KG1 (cell line): Measurements from ENCODE around the gene POLR2C.
A peak's percentile ranks its signal among the peaks of the same experiment; 100 is the strongest.
"Not testable (repeated sequence)": the region's sequence is repeated elsewhere in the genome, so short reads cannot be mapped to it uniquely, and the experiment has no call there.

Source experiments
- DNase-seq: peaks from one replicate; lab custom pipeline; 2025; lab: John Stamatoyannopoulos, UW

The POLR2C gene

GRCh38 chr16:57462209-57462977, at the start of gene POLR2C:
Gene POLR2C (plus strand): TSS chr16:57462679. CDS start chr16:57462725, 46 bp downstream.
- DNase-seq = peak; percentile 85

GRCh38 chr16:57413301-57413730, 49.2 kb upstream of the POLR2C start:
- DNase-seq = no peak

DNA sequence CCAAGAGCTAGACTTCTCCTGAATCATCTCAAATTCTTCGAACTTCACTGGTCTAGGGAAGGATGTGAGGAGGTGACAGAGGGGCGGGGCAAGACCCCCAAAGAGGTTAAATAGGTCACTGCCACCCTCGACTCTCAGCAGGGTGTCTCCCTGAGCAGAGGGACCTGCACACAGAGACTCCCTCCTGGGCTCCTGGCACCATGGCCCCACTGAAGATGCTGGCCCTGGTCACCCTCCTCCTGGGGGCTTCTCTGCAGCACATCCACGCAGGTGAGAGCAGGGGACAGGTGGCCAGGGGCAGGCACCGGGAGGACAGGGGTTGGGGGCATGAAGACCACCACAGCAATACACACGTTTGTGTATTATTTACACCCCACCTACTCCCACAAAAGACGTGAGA, 48.7 kb upstream of the POLR2C start:
- no peak for DNase-seq

DNA sequence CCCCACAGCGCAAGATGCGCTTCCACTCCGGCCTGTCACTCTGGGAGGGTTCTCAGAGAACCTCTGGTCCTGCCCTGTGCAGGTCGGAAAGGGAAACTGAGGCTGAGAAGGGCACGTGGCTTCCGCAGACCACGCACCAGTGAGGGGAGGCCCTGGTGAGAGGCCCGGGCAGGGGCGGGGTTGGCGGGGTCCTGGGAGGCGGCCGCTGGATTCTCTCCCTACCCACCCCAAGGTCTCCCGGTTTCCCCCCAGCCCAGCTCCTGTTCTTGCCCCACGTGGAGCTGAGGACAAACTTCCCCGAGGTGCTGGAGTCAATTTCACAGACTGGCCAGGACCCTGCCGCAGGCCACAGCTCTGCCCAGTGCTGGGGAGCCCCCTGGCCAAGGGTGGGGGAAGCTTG, 46.4 kb upstream of the POLR2C start:
- DNase-seq = no peak

DNA sequence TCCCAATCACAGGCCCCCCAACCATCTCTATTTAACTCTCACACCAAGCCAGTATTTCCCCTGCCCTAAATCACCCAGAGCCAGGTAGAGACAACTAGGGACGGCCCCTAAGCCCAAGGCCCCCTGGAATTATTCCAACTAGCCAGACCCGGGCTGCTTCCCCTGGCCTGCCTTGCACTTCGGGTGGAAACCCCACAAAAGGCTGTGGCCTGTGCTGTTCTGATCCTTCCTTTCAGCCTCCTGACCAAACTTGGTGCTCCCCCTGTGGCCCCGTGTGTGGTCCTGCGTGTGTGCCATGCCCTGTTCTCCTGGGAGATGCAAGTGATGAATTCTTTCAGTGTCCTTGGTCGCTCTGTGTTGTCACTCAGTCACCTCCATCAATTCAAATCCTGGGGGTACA, 43.0 kb upstream of the POLR2C start:
- no peak for DNase-seq

GRCh38 chr16:57422026-57422944, 40.2 kb upstream of the POLR2C start:
- no peak for DNase-seq

DNA sequence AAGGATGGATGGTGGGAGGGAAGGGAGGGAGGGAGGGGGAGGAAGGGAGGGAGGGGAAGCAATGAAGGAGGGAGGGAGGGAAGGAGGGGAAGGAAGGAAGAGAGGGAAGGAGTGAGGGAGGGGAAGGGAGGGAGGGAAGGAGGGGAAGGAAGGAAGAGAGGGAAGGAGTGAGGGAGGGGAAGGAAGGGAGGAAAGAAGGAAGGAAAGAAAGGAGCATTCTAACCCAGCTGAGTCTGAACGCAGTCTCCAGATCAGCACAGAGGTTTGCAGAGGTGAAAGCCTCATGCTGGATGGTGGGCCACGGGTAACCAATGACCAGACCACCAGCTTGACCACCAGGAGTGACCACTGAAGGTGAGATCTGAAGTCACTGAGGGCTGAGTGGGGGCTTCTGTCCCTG, 39.3 kb upstream of the POLR2C start:
- no peak for DNase-seq

DNA sequence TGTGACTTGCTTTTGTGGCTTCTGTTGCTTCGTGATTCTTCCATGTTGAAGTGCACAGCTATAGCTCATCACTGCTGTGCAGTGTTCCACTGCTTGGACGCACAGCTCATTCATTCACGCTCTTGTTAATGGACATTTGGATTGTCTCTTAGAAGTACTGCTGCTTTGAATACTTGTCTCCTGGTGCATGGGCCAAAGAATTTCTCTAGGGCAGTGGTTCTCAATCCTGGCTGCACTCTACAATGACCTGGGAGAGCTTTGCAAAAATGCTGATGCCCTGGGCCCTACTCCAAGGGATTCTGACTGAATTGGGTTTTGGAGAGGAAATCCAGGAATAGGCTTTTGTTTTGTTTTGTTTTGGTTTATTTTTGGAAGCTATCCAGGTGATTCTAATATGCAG, 37.9 kb upstream of the POLR2C start:
- DNase-seq = no peak

GRCh38 chr16:57426356-57426755, 36.1 kb upstream of the POLR2C start:
- DNase-seq = no peak

DNA sequence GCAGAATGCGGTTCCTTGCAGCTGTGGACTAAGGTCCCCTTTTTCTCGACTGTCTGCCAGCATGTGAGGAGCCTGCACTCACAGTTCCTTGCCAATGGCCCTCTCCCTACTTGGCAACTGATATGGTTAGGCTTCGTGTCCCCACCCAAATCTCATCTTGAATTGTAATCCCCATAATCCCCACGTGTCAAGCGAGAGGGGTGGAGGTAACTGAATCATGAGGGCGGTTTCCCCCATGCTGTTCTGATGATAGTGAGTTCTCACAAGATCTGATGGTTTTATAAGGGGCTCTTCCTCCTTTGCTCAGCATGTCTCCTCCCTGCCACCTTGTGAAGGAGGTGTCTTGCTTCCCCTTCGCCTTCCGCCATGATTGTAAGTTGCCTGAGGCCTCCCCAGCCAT, 35.2 kb upstream of the POLR2C start:
- DNase-seq = no peak

DNA sequence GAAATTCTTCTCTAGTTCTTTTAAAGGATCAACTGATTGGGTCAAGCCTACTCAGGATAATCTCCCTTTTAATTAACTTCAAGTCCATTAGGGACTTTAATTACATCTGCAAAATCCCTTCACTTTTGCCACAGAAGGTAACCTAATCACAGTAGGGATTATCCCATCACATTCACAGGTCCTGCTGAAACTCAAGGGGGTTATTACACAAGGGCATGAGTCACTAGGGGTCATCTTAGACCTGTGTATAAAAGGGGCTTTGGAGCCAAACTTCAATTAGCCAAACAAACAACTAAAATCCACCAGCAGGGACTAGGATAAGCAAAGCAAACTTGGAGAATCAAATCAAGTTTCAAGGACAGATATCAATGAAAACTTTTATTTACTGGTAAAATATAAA, 34.7 kb upstream of the POLR2C start:
- no peak for DNase-seq

GRCh38 chr16:57430955-57431354, 31.5 kb upstream of the POLR2C start:
- DNase-seq = no peak

DNA sequence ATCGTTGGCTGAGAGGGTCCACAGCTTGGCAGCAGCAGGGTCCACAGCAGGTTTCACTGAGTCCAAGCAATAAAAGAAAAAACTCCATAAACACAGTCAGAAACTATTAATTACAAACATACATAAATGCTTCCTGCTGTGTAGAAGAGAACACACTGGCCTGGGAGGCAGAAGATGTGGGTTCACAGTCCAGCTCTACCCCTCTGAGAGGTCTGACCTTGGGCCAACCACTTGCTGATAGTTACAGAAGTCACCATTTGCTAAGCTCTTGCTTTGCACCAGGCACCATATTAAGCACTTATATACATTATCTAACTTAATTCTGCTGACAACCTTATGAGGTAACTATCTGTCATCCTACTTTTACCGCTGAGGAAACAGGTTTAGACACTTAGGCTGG, 30.0 kb upstream of the POLR2C start:
- no peak for DNase-seq

DNA sequence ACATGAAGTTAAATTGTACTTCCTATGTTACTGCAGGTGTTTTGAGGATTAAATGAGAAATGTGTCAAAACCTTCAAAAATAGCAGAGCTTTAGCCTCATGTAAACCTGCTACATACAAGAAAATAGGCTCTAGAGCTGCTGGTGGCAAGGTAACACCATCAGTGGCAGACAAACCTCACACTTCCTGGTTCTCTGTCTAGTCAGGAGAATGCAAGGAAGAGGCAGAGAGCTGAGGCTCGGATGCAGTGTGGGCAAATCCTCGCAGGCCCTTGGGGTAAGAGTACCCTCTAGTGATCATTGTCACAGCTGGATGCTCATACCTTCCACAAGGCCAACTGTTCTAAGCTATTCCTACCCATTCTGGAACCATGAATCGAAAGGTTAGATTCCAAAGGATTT, 29.5 kb upstream of the POLR2C start:
- DNase-seq = no peak

GRCh38 chr16:57434003-57434402, 28.5 kb upstream of the POLR2C start:
- DNase-seq = no peak

DNA sequence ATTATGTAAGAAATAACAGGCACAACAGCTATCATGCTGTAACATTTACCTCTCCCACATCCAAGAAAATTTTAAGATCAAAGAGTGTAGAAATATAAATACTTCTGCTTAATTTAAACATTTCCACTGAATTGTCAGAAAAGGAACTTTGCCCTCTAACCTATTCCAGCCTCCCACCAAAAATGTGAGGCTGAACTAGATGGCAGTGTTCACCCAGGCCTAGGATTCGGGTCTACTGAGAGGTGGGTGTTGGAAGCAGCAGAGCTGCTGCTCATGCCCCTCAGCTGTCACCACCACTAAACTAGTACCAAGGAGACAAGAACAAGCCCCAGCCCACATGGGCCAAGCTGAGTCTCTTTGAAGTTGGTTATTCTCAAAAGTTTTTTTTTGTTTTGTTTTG, 26.6 kb upstream of the POLR2C start:
- no peak for DNase-seq

DNA sequence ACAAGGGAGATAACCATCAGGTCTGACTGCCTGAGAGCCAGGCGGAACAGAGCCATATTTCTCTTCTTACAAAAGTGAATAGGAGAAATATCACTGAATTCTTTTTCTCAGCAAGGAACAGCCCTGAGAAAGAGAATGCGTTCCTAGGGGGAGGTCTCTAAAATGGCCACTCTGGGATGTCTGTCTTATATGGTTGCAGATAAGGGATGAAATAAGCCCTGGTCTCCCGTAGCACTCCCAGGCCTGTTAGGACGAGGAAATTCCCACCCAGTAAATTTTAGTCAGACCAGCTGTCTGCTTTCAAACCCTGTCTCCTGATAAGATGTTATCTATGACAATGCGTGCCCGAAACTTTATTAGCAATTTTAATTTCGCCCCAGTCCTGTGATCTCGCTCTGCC, 22.5 kb upstream of the POLR2C start:
- DNase-seq = not testable (repeated sequence)

- not testable (repeated sequence) for DNase-seq
These were observed 21.9 kb upstream of the POLR2C start for GRCh38 chr16:57440551-57440950.

GRCh38 chr16:57444711-57445110, 17.8 kb upstream of the POLR2C start:
- DNase-seq = no peak

GRCh38 chr16:57445510-57445909, 17.0 kb upstream of the POLR2C start:
- no peak for DNase-seq

- no peak for DNase-seq
These were observed 15.8 kb upstream of the POLR2C start for GRCh38 chr16:57446531-57447185.

DNA sequence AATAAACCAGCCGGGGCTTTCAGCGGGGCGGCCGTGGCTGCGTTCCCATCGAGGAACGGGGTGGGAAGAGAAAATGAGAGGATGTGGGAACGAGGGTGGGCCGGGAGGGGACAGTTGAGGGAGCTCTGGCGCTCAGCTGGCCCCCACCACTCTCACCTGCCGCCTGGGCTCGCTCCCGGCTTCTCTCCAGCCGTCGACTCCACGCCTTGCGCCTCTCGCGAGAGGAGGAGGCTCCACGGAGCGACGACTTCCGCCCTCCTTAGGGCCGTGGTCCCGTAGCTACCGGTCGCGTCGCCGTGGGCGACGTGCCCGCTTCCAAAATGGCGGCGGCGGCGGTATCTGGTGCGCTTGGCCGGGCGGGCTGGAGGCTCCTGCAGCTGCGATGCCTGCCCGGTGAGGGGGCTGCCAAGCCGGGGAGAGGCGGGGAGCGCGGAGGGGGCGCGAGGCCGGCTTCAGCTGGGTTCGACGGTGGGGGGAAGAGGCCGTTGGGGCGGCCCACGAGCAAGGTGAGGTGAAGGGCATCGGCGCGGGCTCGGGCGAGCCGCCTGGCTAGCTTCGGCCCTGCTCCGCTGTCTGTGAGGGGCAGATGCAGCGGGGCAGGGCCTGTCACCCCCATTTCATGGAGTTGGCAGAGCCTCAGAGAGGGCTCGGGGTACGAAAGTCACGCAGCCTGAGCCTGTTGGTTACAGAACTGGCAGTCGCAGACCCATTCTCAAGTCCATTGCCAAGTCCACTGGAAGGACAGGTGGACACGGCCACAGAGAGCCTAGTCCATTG, 15.1 kb upstream of the POLR2C start, which contains the start of the genes CIAPIN1 and COQ9:
CIAPIN1 (minus strand) TSS at position 200 of the 777 bp plus-strand sequence. CDS start 6,457 bp downstream, outside the sequence.
COQ9 (plus strand) TSS at position 294 of the 777 bp plus-strand sequence; CDS start at position 321, 27 bp downstream.
- DNase-seq = peak; percentile 84
